ENCODE results near the gene CRACDL. TPM values are rescaled to one million over a fixed set of nuclear protein-coding genes. Genes with fewer than 3 reads are reported as not detected.

The CRACDL gene
- total RNA-seq, 4 donors from 2014 or later = 7.2 to 19.0 (median 15.4) TPM

GRCh38 chr2:98793897-98794830 is 141.9 kb downstream of the CRACDL start:
- WGBS, 2 donors = 56 to 57% methylated on average over 11 of the region's 11 CpGs
- TF ChIP-seq POLR2A (IDR thresholded peaks at IDR 0.05) (no peak), EP300 (IDR thresholded peaks at IDR 0.05) (no peak), CTCF (IDR thresholded peaks at IDR 0.05) (no peak)
- Histone ChIP-seq H3K9me3 (no peaks in the 10 kb centered on the region), H3K36me3 (no peaks in the 10 kb centered on the region), H3K4me1 (peaks cover 0 to 12% (median 0%) of the 10 kb centered on the region in 4 donors), H3K4me3 (no peak overlapping the region), H3K27me3 (no peaks in the 10 kb centered on the region), H3K27ac (no peak overlapping the region)
- DNase-seq (ENCODE audit: low spot score in 2 of 2) = no peak

- Histone ChIP-seq H3K9me3 (no peaks in the 10 kb centered on the region), H3K4me3 (no peak overlapping the region), H3K27me3 (no peaks in the 10 kb centered on the region), H3K36me3 (no peaks in the 10 kb centered on the region), H3K4me1 (peaks cover 0 to 12% (median 0%) of the 10 kb centered on the region in 4 donors), H3K27ac (no peak overlapping the region)
- TF ChIP-seq CTCF (IDR thresholded peaks at IDR 0.05) (no peak), POLR2A (IDR thresholded peaks at IDR 0.05) (no peak), EP300 (IDR thresholded peaks at IDR 0.05) (no peak)
- WGBS, 2 donors = 60% methylated on average over 5 of the region's 5 CpGs
- no peak for DNase-seq (ENCODE audit: low spot score in 2 of 2)
These were observed 142.8 kb downstream of the CRACDL start for GRCh38 chr2:98793275-98793674.

- 93 to 94% methylated on average over 6 of the region's 6 CpGs for WGBS, 2 donors
- H3K36me3 ChIP-seq = no peaks in the 10 kb centered on the region
- H3K9me3 ChIP-seq = no peaks in the 10 kb centered on the region
- no peak for DNase-seq (ENCODE audit: low spot score in 2 of 2)
- TF ChIP-seq POLR2A (IDR thresholded peaks at IDR 0.05) (no peak), EP300 (IDR thresholded peaks at IDR 0.05) (no peak), CTCF (IDR thresholded peaks at IDR 0.05) (no peak)
- H3K4me1 ChIP-seq = peaks cover 0 to 12% (median 0%) of the 10 kb centered on the region in 4 donors
- no peaks in the 10 kb centered on the region for H3K27me3 ChIP-seq
- no peak overlapping the region for H3K4me3 ChIP-seq
- no peak overlapping the region for H3K27ac ChIP-seq
These were observed 145.8 kb downstream of the CRACDL start for GRCh38 chr2:98790221-98790620.

- Histone ChIP-seq H3K4me1 (no peaks in the 10 kb centered on the region), H3K27ac (no peak overlapping the region), H3K36me3 (no peaks in the 10 kb centered on the region), H3K27me3 (no peaks in the 10 kb centered on the region), H3K4me3 (no peak overlapping the region), H3K9me3 (peaks cover 0 to 8% (median under 1%) of the 10 kb centered on the region in 4 donors)
- WGBS, 2 donors = 73 to 76% methylated on average over 8 of the region's 8 CpGs
- no peak for TF ChIP-seq CTCF (IDR thresholded peaks at IDR 0.05)
- no peak for DNase-seq (ENCODE audit: low spot score in 2 of 2)
These were observed 148.3 kb downstream of the CRACDL start for GRCh38 chr2:98787700-98788099.

GRCh38 chr2:98786179-98786578 is 149.8 kb downstream of the CRACDL start:
- Histone ChIP-seq H3K27ac (no peak overlapping the region), H3K27me3 (no peaks in the 10 kb centered on the region), H3K36me3 (no peaks in the 10 kb centered on the region), H3K4me3 (no peak overlapping the region), H3K4me1 (no peaks in the 10 kb centered on the region), H3K9me3 (peaks cover 0 to 24% (median 5%) of the 10 kb centered on the region in 4 donors)
- TF ChIP-seq EP300 (IDR thresholded peaks at IDR 0.05) (no peak), CTCF (IDR thresholded peaks at IDR 0.05) (no peak), POLR2A (IDR thresholded peaks at IDR 0.05) (no peak)
- WGBS, 2 donors = 89 to 92% methylated on average over 6 of the region's 6 CpGs
- DNase-seq (ENCODE audit: low spot score in 2 of 2) = no peak
